CD4-positive, alpha-beta memory T cell (primary cell): Measurements from ENCODE around the gene TGFB3. TPM values are rescaled to one million over a fixed set of nuclear protein-coding genes. Genes with fewer than 3 reads are reported as not detected.

Source experiments
- CTCF ChIA-PET: fragments of 350-600 bp; sonication (Branson Sonifier 250); formaldehyde crosslinking; loops from one replicate; lab custom pipeline; 2021; ENCODE audit warnings: inconsistent platforms; ENCODE audit not compliant: partially characterized antibody; lab: Charles Lee
- POLR2A ChIA-PET: fragments of 350-600 bp; sonication (Branson Sonifier 250); formaldehyde crosslinking; loops from one replicate; lab custom pipeline; 2021; ENCODE audit not compliant: partially characterized antibody; lab: Charles Lee
- DNase-seq, 5 donors: peaks; one replicate each; pipeline versions ENCODE4 v3.0.0 to v3.0.0-alpha.2; 2020 to 2022; ENCODE audit warnings: mixed read lengths in 1 of 5
- H3K27ac ChIP-seq: one replicate; pipeline ENCODE4 v1.7.0; 2013; ENCODE audit warnings: low read depth, low read length
- H3K27me3 ChIP-seq: 2 replicates; pipeline ENCODE4 v1.7.0; 2013; ENCODE audit warnings: mild to moderate bottlenecking, low read length, moderate library complexity; ENCODE audit not compliant: insufficient read depth
- H3K36me3 ChIP-seq: 2 replicates; pipeline ENCODE4 v1.7.0; 2013; ENCODE audit warnings: mild to moderate bottlenecking, low read length, moderate library complexity; ENCODE audit not compliant: insufficient read depth
- H3K4me1 ChIP-seq: 2 replicates; pipeline ENCODE4 v1.7.0; 2013; ENCODE audit warnings: mild to moderate bottlenecking, low read length, moderate library complexity; ENCODE audit not compliant: insufficient read depth
- H3K4me3 ChIP-seq, 2 donors: one replicate each; pipeline ENCODE4 v1.7.0; 2013; ENCODE audit warnings: low read length in 2 of 2, mild to moderate bottlenecking in 1 of 2
- H3K9me3 ChIP-seq, 2 donors: one replicate each; pipeline ENCODE4 v1.7.0; 2013; ENCODE audit warnings: low read length in 2 of 2, control low read depth in 1 of 2; ENCODE audit not compliant: control insufficient read depth in 1 of 2
- H3K27ac Mint-ChIP-seq, 7 donors: one replicate each; pipeline ENCODE4 v1.8.0; 2020 to 2021; ENCODE audit warnings: mixed read lengths in 7 of 7, mild to moderate bottlenecking in 6 of 7, inconsistent platforms in 3 of 7, moderate library complexity in 3 of 7
- H3K27me3 Mint-ChIP-seq, 2 donors: one replicate each; pipeline ENCODE4 v1.8.0; 2020 to 2021; ENCODE audit warnings: mixed read lengths in 2 of 2
- H3K36me3 Mint-ChIP-seq, 2 donors: one replicate each; pipeline ENCODE4 v1.8.0; 2020 to 2021; ENCODE audit warnings: mixed read lengths in 2 of 2, inconsistent platforms in 1 of 2, mild to moderate bottlenecking in 1 of 2
- H3K4me1 Mint-ChIP-seq, 4 donors: one replicate each; pipeline ENCODE4 v1.8.0; 2020 to 2021; ENCODE audit warnings: mixed read lengths in 4 of 4, mild to moderate bottlenecking in 1 of 4
- H3K4me3 Mint-ChIP-seq, 8 donors: one replicate each; pipeline ENCODE4 v1.8.0; 2020 to 2021; ENCODE audit warnings: mixed read lengths in 8 of 8, mild to moderate bottlenecking in 7 of 8, moderate library complexity in 6 of 8, inconsistent platforms in 3 of 8
- H3K9me3 Mint-ChIP-seq, 8 donors: one replicate each; pipeline ENCODE4 v1.8.0; 2020 to 2021; ENCODE audit warnings: mixed read lengths in 8 of 8, mild to moderate bottlenecking in 5 of 8, inconsistent platforms in 3 of 8, moderate library complexity in 1 of 8
- intact Hi-C: fragments of 100-400 bp; cut with micrococcal nuclease; formaldehyde crosslinking; loops from one replicate; pipeline ENCODE4 v1.15.1; 2023
- polyA plus RNA-seq, 2 donors: library from polyadenylated mRNA; unstranded; fragments of 300-500 nt; fragmentation: Illumina TruSeq; gene quantifications; one replicate each; pipeline ENCODE4 v1.2.3, GENCODE V29; 2021
- total RNA-seq, 2 experiments: library from RNA; stranded (reverse); gene quantifications; one replicate each; pipeline ENCODE4 v1.2.3, GENCODE V29; 2021

Gene TGFB3
- total and polyA plus RNA-seq, 4 experiments from 2014 or later: 0.29 to 7.2 (median 6.4) TPM; not detected in 1

- peaks cover 70 to 78% of the 10 kb centered on the region in 2 donors for H3K36me3 Mint-ChIP-seq
- H3K9me3 Mint-ChIP-seq: peaks cover 8 to 19% (median 13%) of the 10 kb centered on the region in 8 donors
- no peaks in the 10 kb centered on the region for H3K27me3 ChIP-seq
- no peak overlapping the region for H3K4me3 ChIP-seq
- no peaks in the 10 kb centered on the region for H3K36me3 ChIP-seq
- no peak for DNase-seq
- no peaks in the 10 kb centered on the region for H3K27me3 Mint-ChIP-seq
- no peak overlapping the region for H3K27ac ChIP-seq
- H3K4me1 ChIP-seq: no peaks in the 10 kb centered on the region
- intact Hi-C loops: no loop called here
- H3K9me3 ChIP-seq: no peaks in the 10 kb centered on the region
- no peaks in the 10 kb centered on the region for H3K4me1 Mint-ChIP-seq
- CTCF ChIA-PET: interaction anchor here (1.2 kb wide), 1 partner anchor 20 kb away, joined by 3 read pairs; no protein-coding TSS in a partner anchor
- H3K4me3 Mint-ChIP-seq: no peak overlapping the region
- peak overlapping the region in 1 of 7 donors; percentile 2 for H3K27ac Mint-ChIP-seq
- POLR2A ChIA-PET: no interaction called here
Observed at GRCh38 chr14:76002383-76002782, 20.6 kb upstream of the TGFB3 start.

GRCh38 chr14:75999511-76000190 is 17.9 kb upstream of the TGFB3 start:
- Histone ChIP-seq H3K4me3 (no peak overlapping the region), H3K9me3 (no peaks in the 10 kb centered on the region), H3K36me3 (no peaks in the 10 kb centered on the region), H3K27ac (no peak overlapping the region), H3K27me3 (no peaks in the 10 kb centered on the region), H3K4me1 (no peaks in the 10 kb centered on the region)
- no peaks in the 10 kb centered on the region for H3K4me1 Mint-ChIP-seq
- intact Hi-C loops: no loop called here
- no peak for DNase-seq
- no peak overlapping the region for H3K27ac Mint-ChIP-seq
- CTCF ChIA-PET: no interaction called here
- H3K27me3 Mint-ChIP-seq: no peaks in the 10 kb centered on the region
- POLR2A ChIA-PET: no interaction called here
- H3K9me3 Mint-ChIP-seq: peaks cover 3 to 14% (median 5%) of the 10 kb centered on the region in 8 donors
- H3K36me3 Mint-ChIP-seq: peaks cover 72 to 73% of the 10 kb centered on the region in 2 donors
- no peak overlapping the region for H3K4me3 Mint-ChIP-seq

- Mint-ChIP-seq H3K27ac (no peak overlapping the region), H3K36me3 (peaks cover 62 to 63% of the 10 kb centered on the region in 2 donors), H3K27me3 (no peaks in the 10 kb centered on the region), H3K4me1 (no peaks in the 10 kb centered on the region), H3K4me3 (no peak overlapping the region), H3K9me3 (no peaks in the 10 kb centered on the region)
- DNase-seq: no peak
- Histone ChIP-seq H3K27ac (no peak overlapping the region), H3K36me3 (no peaks in the 10 kb centered on the region), H3K4me3 (no peak overlapping the region), H3K27me3 (no peaks in the 10 kb centered on the region), H3K4me1 (no peaks in the 10 kb centered on the region), H3K9me3 (no peaks in the 10 kb centered on the region)
- intact Hi-C loops: no loop called here
- CTCF ChIA-PET: no interaction called here
- POLR2A ChIA-PET: no interaction called here
Observed at GRCh38 chr14:75996488-75996887, 14.7 kb upstream of the TGFB3 start.

- intact Hi-C loops: no loop called here
- POLR2A ChIA-PET: no interaction called here
- Mint-ChIP-seq H3K4me3 (no peak overlapping the region), H3K36me3 (peaks cover 53 to 55% of the 10 kb centered on the region in 2 donors), H3K9me3 (no peaks in the 10 kb centered on the region), H3K4me1 (no peaks in the 10 kb centered on the region), H3K27me3 (no peaks in the 10 kb centered on the region), H3K27ac (no peak overlapping the region)
- Histone ChIP-seq H3K4me1 (no peaks in the 10 kb centered on the region), H3K27ac (no peak overlapping the region), H3K4me3 (no peak overlapping the region), H3K36me3 (no peaks in the 10 kb centered on the region), H3K9me3 (no peaks in the 10 kb centered on the region), H3K27me3 (no peaks in the 10 kb centered on the region)
- CTCF ChIA-PET: interaction anchor here (0.8 kb wide), 1 partner anchor 10 kb away, joined by 3 read pairs; the partner anchor contains the start of gene IFT43
- no peak for DNase-seq
Observed at GRCh38 chr14:75995372-75996041, 13.7 kb upstream of the TGFB3 start.

GRCh38 chr14:75993567-75994041 is 11.8 kb upstream of the TGFB3 start:
- Mint-ChIP-seq H3K36me3 (peaks cover 41 to 47% of the 10 kb centered on the region in 2 donors), H3K9me3 (no peaks in the 10 kb centered on the region), H3K4me1 (no peaks in the 10 kb centered on the region), H3K27me3 (no peaks in the 10 kb centered on the region), H3K4me3 (no peak overlapping the region), H3K27ac (no peak overlapping the region)
- no peak for DNase-seq
- POLR2A ChIA-PET: no interaction called here
- H3K4me1 ChIP-seq: no peaks in the 10 kb centered on the region
- H3K27ac ChIP-seq: no peak overlapping the region
- intact Hi-C loops: no loop called here
- no peaks in the 10 kb centered on the region for H3K27me3 ChIP-seq
- no peaks in the 10 kb centered on the region for H3K9me3 ChIP-seq
- H3K36me3 ChIP-seq: no peaks in the 10 kb centered on the region
- no peak overlapping the region for H3K4me3 ChIP-seq
- CTCF ChIA-PET: interaction anchor here (1.5 to 1.8 kb wide), 2 partner anchors 11 to 14 kb away, joined by 3 to 8 read pairs; partner anchors contain the start of gene TGFB3

- Histone ChIP-seq H3K4me3 (no peak overlapping the region), H3K4me1 (no peaks in the 10 kb centered on the region), H3K36me3 (no peaks in the 10 kb centered on the region), H3K27me3 (no peaks in the 10 kb centered on the region), H3K9me3 (no peaks in the 10 kb centered on the region), H3K27ac (no peak overlapping the region)
- Mint-ChIP-seq H3K27ac (no peak overlapping the region), H3K36me3 (peaks cover 28 to 33% of the 10 kb centered on the region in 2 donors), H3K4me3 (no peak overlapping the region), H3K4me1 (peaks cover 0 to 1% (median under 1%) of the 10 kb centered on the region in 4 donors), H3K27me3 (no peaks in the 10 kb centered on the region), H3K9me3 (no peaks in the 10 kb centered on the region)
- CTCF ChIA-PET: interaction anchor here (1.0 kb wide), 1 partner anchor 9 kb away, joined by 3 read pairs; no protein-coding TSS in a partner anchor
- POLR2A ChIA-PET: no interaction called here
- DNase-seq: no peak
- intact Hi-C loops: no loop called here
Observed at GRCh38 chr14:75991753-75992152, 10.0 kb upstream of the TGFB3 start.

- ChIA-PET CTCF (interaction anchor here (1.6 kb wide), 1 partner anchor 84 kb away, joined by 3 read pairs; no protein-coding TSS in a partner anchor), POLR2A (no interaction called here)
- Mint-ChIP-seq H3K9me3 (no peaks in the 10 kb centered on the region), H3K27ac (peak overlapping the region in 3 of 7 donors; percentile 13 to 53 (median 13)), H3K36me3 (peaks cover 14 to 26% of the 10 kb centered on the region in 2 donors), H3K4me3 (no peak overlapping the region), H3K27me3 (no peaks in the 10 kb centered on the region), H3K4me1 (peaks cover 9 to 16% (median 10%) of the 10 kb centered on the region in 4 donors)
- H3K4me1 ChIP-seq: peaks cover 9% of the 10 kb centered on the region
- no peak overlapping the region for H3K27ac ChIP-seq
- no peaks in the 10 kb centered on the region for H3K36me3 ChIP-seq
- H3K4me3 ChIP-seq: no peak overlapping the region
- no peaks in the 10 kb centered on the region for H3K27me3 ChIP-seq
- H3K9me3 ChIP-seq: no peaks in the 10 kb centered on the region
- intact Hi-C loops: no loop called here
- no peak for DNase-seq
Observed at GRCh38 chr14:75990297-75990696, 8.5 kb upstream of the TGFB3 start.
